ENCODE data around the gene SLC4A3.

DNA sequence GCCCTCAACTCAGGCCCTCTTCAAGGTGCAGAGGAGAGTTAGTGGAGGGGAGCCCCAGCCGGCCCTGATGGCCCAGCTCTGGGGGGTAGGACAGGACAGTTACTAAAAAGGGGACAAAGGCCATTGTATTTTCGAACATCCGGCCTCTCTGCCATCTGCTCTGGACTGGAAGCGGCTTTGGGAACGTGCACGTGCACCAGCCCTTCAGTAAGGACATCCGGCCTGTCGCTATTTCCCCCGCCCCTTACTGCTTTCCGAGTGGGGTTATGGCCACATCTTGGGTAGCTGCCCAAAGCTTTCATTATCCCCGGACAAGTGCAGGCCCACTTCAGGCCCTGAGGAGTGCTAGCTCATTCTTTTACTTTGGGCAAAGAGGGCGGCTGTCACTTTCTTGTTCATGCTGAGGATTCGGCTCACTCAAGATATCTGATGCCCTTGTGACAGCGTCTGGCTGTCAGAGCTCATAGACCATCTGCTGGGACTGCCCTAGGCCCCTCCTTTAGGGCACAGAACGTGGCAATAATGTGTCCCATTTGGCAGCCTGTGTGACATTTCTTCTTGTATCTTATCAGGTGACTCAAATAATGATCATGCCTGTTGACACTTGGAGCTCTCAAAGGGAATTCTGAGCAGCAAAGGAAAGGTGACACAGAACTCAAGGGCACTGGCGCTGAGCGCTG lies 17.5 kb downstream of the SLC4A3 start:
- TF ChIP-seq CTCF (IDR thresholded peaks at IDR 0.05) (no peak), PRRX2 (CRISPR knock-in tag; IDR thresholded peaks at IDR 0.05) (no peak)
